Ectodermal cell (in vitro differentiated cells): ENCODE results near the gene MAN1C1.
A peak's percentile ranks its signal among the peaks of the same experiment; 100 is the strongest.
"Not testable (repeated sequence)": the region's sequence is repeated elsewhere in the genome, so short reads cannot be mapped to it uniquely, and the experiment has no call there.

Source experiments
- H3K27ac ChIP-seq: 2 replicates; pipeline ENCODE4 v1.7.0; 2013; ENCODE audit warnings: mild to moderate bottlenecking, low read depth, low read length; ENCODE audit not compliant: insufficient read depth, poor library complexity, severe bottlenecking
- H3K27me3 ChIP-seq: 2 replicates; pipeline ENCODE4 v1.7.0; 2013; ENCODE audit warnings: mild to moderate bottlenecking, low read length; ENCODE audit not compliant: insufficient read depth, control insufficient read depth, poor library complexity, severe bottlenecking
- H3K36me3 ChIP-seq: one replicate; pipeline ENCODE4 v1.7.0; 2013; ENCODE audit warnings: low read length; ENCODE audit not compliant: control insufficient read depth, insufficient read depth
- H3K4me1 ChIP-seq: one replicate; pipeline ENCODE4 v1.7.0; 2013; ENCODE audit warnings: low read length; ENCODE audit not compliant: control insufficient read depth, insufficient read depth
- H3K4me3 ChIP-seq: 2 replicates; pipeline ENCODE4 v1.7.0; 2013; ENCODE audit warnings: low read depth, low read length, control low read depth; ENCODE audit not compliant: insufficient read depth
- H3K9me3 ChIP-seq: 2 replicates; pipeline ENCODE4 v1.7.0; 2013; ENCODE audit warnings: mild to moderate bottlenecking, low read length, moderate library complexity; ENCODE audit not compliant: control insufficient read depth
- WGBS, 2 experiments: methylation state at CpG; one replicate each; pipeline ENCODE4 v1.1.7; 2013; ENCODE audit warnings: missing lambda C conversion rate in 2 of 2; 5-methylcytosine and 5-hydroxymethylcytosine counted together

Gene MAN1C1

GRCh38 chr1:25654109-25654660 lies 37.6 kb downstream of the MAN1C1 start:
- Histone ChIP-seq H3K4me3 (no peak overlapping the region), H3K27ac (no peak overlapping the region), H3K4me1 (no peaks in the 10 kb centered on the region), H3K9me3 (no peaks in the 10 kb centered on the region), H3K27me3 (no peaks in the 10 kb centered on the region), H3K36me3 (no peaks in the 10 kb centered on the region)
- WGBS, 2 experiments: 95% methylated on average over 6 of the region's 6 CpGs

- no peak overlapping the region for H3K4me3 ChIP-seq
- H3K27me3 ChIP-seq: no peaks in the 10 kb centered on the region
- H3K36me3 ChIP-seq: no peaks in the 10 kb centered on the region
- H3K4me1 ChIP-seq: peaks cover 13% of the 10 kb centered on the region
- WGBS, 2 experiments: 90 to 93% methylated on average over 6 of the region's 6 CpGs
- H3K27ac ChIP-seq: no peak overlapping the region
- H3K9me3 ChIP-seq: no peaks in the 10 kb centered on the region
These were observed 40.7 kb downstream of the MAN1C1 start for GRCh38 chr1:25657121-25657882.

- H3K9me3 ChIP-seq: no peaks in the 10 kb centered on the region
- H3K4me1 ChIP-seq: peaks cover 13% of the 10 kb centered on the region
- H3K36me3 ChIP-seq: no peaks in the 10 kb centered on the region
- H3K27me3 ChIP-seq: no peaks in the 10 kb centered on the region
- H3K4me3 ChIP-seq: no peak overlapping the region
- H3K27ac ChIP-seq: no peak overlapping the region
- WGBS, 2 experiments: 94 to 95% methylated on average over 11 of the region's 11 CpGs
These were observed 41.5 kb downstream of the MAN1C1 start for GRCh38 chr1:25657883-25658760.

GRCh38 chr1:25658791-25659431 lies 42.3 kb downstream of the MAN1C1 start:
- Histone ChIP-seq H3K9me3 (no peaks in the 10 kb centered on the region), H3K27ac (no peak overlapping the region), H3K36me3 (no peaks in the 10 kb centered on the region), H3K27me3 (no peaks in the 10 kb centered on the region), H3K4me3 (no peak overlapping the region), H3K4me1 (peaks cover 13% of the 10 kb centered on the region)
- 88 to 89% methylated on average over 13 of the region's 13 CpGs for WGBS, 2 experiments

GRCh38 chr1:25661043-25661815 lies 44.6 kb downstream of the MAN1C1 start:
- WGBS, 2 experiments: 56 to 62% methylated on average over 7 to 8 of the region's 8 CpGs
- peak overlapping the region; percentile 44 for H3K27ac ChIP-seq

DNA sequence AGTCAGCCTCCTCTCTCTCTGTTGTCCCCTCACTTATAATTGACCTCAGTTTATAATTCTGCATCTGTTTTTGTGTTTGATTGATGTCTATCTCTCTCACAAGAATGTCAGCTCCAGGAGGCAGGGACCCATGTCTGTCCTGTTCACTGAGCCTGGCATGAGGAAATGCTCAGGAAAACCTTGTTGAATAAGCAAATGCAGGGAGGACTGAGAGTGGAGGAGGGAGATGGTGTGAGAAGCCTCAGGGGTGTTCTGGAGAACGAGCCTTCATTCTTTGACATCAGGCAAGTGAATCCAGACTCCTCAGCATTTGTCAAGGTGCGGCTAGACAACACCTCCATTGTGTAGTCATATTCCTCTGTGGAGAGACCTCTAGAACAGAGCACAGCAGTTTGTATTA lies 45.5 kb downstream of the MAN1C1 start:
- 84 to 88% methylated on average over 2 of the region's 2 CpGs for WGBS, 2 experiments
- H3K27ac ChIP-seq: no peak overlapping the region

More at GRCh38 chr1:25661043-25661815, 44.6 kb downstream of the MAN1C1 start:
- Histone ChIP-seq H3K27me3 (no peaks in the 10 kb centered on the region), H3K9me3 (no peaks in the 10 kb centered on the region), H3K36me3 (no peaks in the 10 kb centered on the region), H3K4me1 (peaks cover 21% of the 10 kb centered on the region), H3K4me3 (no peak overlapping the region)

DNA sequence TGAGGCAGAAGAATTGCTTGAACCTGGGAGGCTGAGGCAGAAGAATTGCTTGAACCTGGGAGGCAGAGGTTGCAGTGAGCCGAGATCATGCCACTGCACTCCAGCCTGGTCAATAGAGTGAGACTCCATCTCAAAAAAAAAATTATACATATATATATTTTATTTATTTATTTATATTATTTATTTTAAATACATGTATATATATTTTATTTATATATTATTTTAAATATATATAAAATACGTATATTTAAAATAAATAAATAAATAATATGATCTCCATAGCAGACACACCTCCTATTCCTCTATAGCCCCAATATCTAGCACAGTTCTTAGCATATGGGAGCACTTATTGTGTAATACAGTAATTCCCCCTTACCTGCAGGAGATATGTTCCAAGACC lies 46.4 kb downstream of the MAN1C1 start:
- H3K27ac ChIP-seq, H3K36me3 ChIP-seq, H3K27me3 ChIP-seq, H3K4me3 ChIP-seq, H3K9me3 ChIP-seq: not testable (repeated sequence)
- WGBS, 2 experiments: 88% methylated on average over 1 of the region's 2 CpGs; no CpG with 5 or more reads in 1 of the 2 experiments
- peaks cover 28% of the 10 kb centered on the region for H3K4me1 ChIP-seq

More for the DNA sequence above, 45.5 kb downstream of the MAN1C1 start:
- H3K9me3 ChIP-seq: no peaks in the 10 kb centered on the region
- no peaks in the 10 kb centered on the region for H3K36me3 ChIP-seq
- H3K4me1 ChIP-seq: peaks cover 28% of the 10 kb centered on the region
- no peaks in the 10 kb centered on the region for H3K27me3 ChIP-seq
- H3K4me3 ChIP-seq: no peak overlapping the region

- Histone ChIP-seq H3K9me3 (no peaks in the 10 kb centered on the region), H3K27ac (no peak overlapping the region), H3K4me1 (peaks cover 28% of the 10 kb centered on the region), H3K27me3 (no peaks in the 10 kb centered on the region), H3K4me3 (no peak overlapping the region), H3K36me3 (no peaks in the 10 kb centered on the region)
- 95 to 96% methylated on average over 14 of the region's 14 CpGs for WGBS, 2 experiments
These were observed 48.0 kb downstream of the MAN1C1 start for GRCh38 chr1:25664357-25665199.

DNA sequence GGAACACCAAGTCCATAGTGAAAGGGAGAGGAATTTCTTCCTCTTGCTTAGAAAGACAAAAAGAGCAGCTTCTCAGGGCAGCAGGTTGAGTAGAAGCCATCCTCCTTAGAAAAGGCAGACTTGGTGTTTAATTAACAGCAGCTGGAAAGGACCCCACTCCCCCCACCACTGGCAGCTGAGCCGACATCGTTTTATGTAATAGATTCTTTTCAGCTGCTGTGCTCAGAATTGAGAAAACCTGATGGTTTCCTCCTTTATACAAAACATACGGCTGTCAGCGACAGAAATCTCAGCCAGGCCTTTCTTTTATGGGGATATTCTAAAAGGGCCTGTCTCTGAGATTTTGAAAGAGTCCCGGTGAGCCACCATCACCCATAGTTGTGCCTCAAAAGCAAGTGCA lies 49.9 kb downstream of the MAN1C1 start:
- peaks cover 31% of the 10 kb centered on the region for H3K4me1 ChIP-seq
- H3K9me3 ChIP-seq: no peaks in the 10 kb centered on the region
- no peak overlapping the region for H3K27ac ChIP-seq
- H3K27me3 ChIP-seq: no peaks in the 10 kb centered on the region
- H3K36me3 ChIP-seq: no peaks in the 10 kb centered on the region
- no peak overlapping the region for H3K4me3 ChIP-seq
- WGBS, 2 experiments: 73 to 74% methylated on average over 5 of the region's 5 CpGs
